Measurements from ENCODE around the gene NDUFS7. TPM values are rescaled to one million over a fixed set of nuclear protein-coding genes. Genes with fewer than 3 reads are reported as not detected.

NDUFS7 gene
- total RNA-seq, 2 donors from 2014 or later, result 147 to 202 TPM

DNA sequence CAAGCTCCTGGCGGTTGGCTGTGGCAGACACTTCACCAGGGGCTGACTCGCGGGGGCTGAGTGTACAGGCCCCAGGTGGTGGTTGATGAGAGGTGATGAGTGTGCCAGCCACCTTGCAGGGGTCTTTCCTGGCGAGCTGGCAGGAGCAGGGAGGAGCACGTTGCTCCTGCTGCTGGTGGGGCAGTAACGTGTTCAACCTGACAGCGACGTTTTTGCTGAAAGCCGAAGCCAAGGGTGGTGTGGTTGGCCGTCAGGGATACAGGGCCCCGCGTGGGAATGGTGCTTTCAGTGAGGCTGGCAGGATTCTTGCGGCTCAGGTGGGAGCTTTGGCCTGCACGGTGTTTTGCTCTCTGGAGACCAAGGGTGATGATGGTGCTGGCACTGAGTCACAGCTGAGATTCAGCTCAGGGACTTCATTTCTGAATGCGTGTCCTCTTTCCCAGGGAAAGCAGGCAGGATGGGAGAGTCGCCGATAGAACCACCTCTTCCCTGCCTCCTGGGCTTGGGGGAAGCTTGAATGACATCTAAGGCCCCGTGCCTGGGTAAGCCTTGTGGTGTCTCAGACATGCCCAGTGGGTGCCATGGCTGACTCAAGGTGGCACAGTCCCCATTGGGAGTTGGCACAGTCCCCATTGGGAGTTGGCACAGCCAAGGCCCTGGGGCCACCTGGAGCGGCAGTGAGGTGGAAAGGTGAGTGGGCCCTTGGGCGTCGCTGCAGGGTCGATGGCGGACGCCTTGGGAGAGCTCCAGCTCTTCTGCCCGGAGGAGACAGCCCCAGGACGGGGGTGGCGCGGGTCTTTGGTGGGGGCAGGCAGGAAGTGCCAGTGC, 32.5 kb downstream of the NDUFS7 start:
- Histone ChIP-seq H3K4me1 (replicated peaks) (peaks cover 55% of the 10 kb centered on the region), H3K9me3 (no peaks in the 10 kb centered on the region), H3K36me3 (peaks cover 0 to 2% of the 10 kb centered on the region in 2 donors), H3K27me3 (replicated peaks; ENCODE audit: insufficient read depth) (no peaks in the 10 kb centered on the region), H3K27ac (peak overlapping the region; percentile 92 to 96), H3K4me3 (no peak overlapping the region)
- TF ChIP-seq, protein P1, sequence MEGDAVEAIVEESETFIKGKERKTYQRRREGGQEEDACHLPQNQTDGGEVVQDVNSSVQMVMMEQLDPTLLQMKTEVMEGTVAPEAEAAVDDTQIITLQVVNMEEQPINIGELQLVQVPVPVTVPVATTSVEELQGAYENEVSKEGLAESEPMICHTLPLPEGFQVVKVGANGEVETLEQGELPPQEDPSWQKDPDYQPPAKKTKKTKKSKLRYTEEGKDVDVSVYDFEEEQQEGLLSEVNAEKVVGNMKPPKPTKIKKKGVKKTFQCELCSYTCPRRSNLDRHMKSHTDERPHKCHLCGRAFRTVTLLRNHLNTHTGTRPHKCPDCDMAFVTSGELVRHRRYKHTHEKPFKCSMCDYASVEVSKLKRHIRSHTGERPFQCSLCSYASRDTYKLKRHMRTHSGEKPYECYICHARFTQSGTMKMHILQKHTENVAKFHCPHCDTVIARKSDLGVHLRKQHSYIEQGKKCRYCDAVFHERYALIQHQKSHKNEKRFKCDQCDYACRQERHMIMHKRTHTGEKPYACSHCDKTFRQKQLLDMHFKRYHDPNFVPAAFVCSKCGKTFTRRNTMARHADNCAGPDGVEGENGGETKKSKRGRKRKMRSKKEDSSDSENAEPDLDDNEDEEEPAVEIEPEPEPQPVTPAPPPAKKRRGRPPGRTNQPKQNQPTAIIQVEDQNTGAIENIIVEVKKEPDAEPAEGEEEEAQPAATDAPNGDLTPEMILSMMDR (IDR thresholded peaks at IDR 0.05), result no peak
- no peak for TF ChIP-seq POLR2AphosphoS5 (IDR thresholded peaks at IDR 0.05)
- TF ChIP-seq POLR2A (IDR thresholded peaks at IDR 0.05), result peak; percentile 8
- 54% methylated on average over 28 of the region's 28 CpGs for WGBS
- DNase-seq (ENCODE audit: low spot score), result no peak
- intact Hi-C loops (cut with DNase I), result no loop called here

DNA sequence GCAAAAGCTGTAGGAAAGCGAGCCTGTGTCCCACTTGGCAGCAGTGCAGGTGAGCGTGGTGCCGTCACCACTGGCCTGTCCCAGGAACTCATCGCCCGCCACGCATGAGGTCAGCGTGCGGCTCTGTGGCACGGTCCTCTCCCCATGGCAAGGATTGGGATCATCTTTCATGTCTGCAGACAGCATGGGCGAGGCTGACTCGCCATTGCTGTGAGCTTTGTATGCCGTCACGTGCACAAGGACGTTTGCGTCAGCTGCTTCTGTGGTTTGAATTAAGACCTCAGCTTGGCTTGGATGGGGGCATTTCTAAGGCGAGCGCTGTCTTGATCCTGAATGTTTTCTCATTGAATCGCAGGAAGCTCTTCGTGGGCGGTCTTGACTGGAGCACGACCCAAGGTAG, 33.4 kb downstream of the NDUFS7 start:
- H3K9me3 ChIP-seq, result no peaks in the 10 kb centered on the region
- TF ChIP-seq, protein P1 (IDR thresholded peaks at IDR 0.05), result no peak
- TF ChIP-seq POLR2AphosphoS5 (IDR thresholded peaks at IDR 0.05) (no peak), POLR2A (IDR thresholded peaks at IDR 0.05) (no peak)
- H3K27me3 ChIP-seq (replicated peaks; ENCODE audit: insufficient read depth), result no peaks in the 10 kb centered on the region
- no peak for DNase-seq (ENCODE audit: low spot score)
- peak overlapping the region; percentile 92 to 96 for H3K27ac ChIP-seq
- 62% methylated on average over 21 of the region's 21 CpGs for WGBS
- peaks cover 46% of the 10 kb centered on the region for H3K4me1 ChIP-seq (replicated peaks)
- peaks cover 0 to 7% of the 10 kb centered on the region in 2 donors for H3K36me3 ChIP-seq
- intact Hi-C loops (cut with DNase I), result no loop called here
- H3K4me3 ChIP-seq, result no peak overlapping the region

DNA sequence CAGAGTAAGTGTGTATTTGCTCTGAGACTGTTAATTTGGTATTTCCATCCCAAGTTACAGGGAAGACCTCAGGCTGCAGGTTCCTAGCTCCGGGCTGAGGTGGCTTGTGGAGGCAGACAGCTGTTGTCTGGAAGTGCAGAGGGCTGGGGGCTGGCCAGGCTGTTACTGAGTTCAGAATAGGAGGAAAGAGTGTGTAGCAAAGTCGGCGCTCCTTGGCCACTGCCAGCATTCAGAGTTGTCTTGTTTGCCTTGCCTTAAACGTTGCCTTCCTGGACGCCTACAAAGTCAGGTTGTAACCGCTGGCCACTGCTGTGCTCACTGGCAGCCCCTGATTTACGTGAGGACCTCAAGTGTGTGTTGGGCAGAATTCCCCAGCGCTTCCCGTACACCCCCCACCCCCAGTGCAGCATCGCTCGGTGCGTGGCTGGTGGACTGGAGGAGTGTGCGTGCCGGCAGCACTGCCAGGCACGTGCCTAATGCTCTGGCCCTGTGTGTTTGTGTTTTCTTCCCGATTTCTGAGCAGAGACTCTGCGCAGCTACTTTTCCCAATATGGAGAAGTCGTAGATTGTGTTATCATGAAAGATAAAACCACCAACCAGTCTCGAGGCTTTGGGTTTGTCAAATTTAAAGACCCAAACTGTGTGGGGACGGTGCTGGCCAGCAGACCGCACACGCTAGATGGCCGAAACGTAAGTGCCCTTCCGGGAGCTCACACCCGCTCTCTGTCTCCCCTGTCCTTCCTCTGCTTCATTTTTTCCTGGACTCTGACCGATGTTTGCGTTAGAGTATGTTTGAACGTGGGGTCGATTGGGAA, 34.2 kb downstream of the NDUFS7 start:
- Histone ChIP-seq H3K27ac (peak overlapping the region; percentile 92 to 96), H3K4me1 (replicated peaks) (peaks cover 38% of the 10 kb centered on the region), H3K9me3 (no peaks in the 10 kb centered on the region), H3K36me3 (peaks cover 0 to 7% of the 10 kb centered on the region in 2 donors), H3K4me3 (no peak overlapping the region), H3K27me3 (replicated peaks; ENCODE audit: insufficient read depth) (no peaks in the 10 kb centered on the region)
- DNase-seq (ENCODE audit: low spot score), result no peak
- intact Hi-C loops (cut with DNase I), result no loop called here
- WGBS, result 54% methylated on average over 30 of the region's 30 CpGs
- TF ChIP-seq POLR2AphosphoS5 (IDR thresholded peaks at IDR 0.05), result no peak
- TF ChIP-seq, protein P1 (IDR thresholded peaks at IDR 0.05), result no peak
- no peak for TF ChIP-seq POLR2A (IDR thresholded peaks at IDR 0.05)

DNA sequence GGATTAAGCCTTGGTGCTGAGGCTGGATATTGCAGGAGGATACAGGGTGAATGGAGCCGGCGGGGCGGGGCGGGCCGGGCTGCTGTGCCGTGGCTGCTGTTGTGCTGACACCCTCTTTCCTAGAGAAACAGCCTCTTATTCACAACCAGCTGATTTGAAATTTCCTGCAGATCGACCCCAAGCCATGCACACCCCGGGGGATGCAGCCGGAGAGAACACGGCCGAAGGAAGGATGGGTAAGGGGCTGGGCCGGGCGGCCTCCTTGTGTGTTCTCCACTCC, 34.7 kb downstream of the NDUFS7 start:
- no peaks in the 10 kb centered on the region for H3K27me3 ChIP-seq (replicated peaks; ENCODE audit: insufficient read depth)
- no peaks in the 10 kb centered on the region for H3K9me3 ChIP-seq
- H3K36me3 ChIP-seq, result peaks cover 0 to 7% of the 10 kb centered on the region in 2 donors
- 82% methylated on average over 13 of the region's 13 CpGs for WGBS
- H3K4me3 ChIP-seq, result no peak overlapping the region
- H3K4me1 ChIP-seq (replicated peaks), result peaks cover 33% of the 10 kb centered on the region
- no peak for DNase-seq (ENCODE audit: low spot score)
- TF ChIP-seq, protein P1 (IDR thresholded peaks at IDR 0.05), result no peak
- TF ChIP-seq POLR2AphosphoS5 (IDR thresholded peaks at IDR 0.05), result no peak
- TF ChIP-seq POLR2A (IDR thresholded peaks at IDR 0.05), result no peak
- peak overlapping the region in 1 of 2 donors; percentile 96 for H3K27ac ChIP-seq
- intact Hi-C loops (cut with DNase I), result no loop called here

Measured in prostate gland (tissue), 2 donors.